GM19025 (cell line): ENCODE results near the gene DELE1.
"Not testable (repeated sequence)": the region's sequence is repeated elsewhere in the genome, so short reads cannot be mapped to it uniquely, and the experiment has no call there.

Experiments used
- ATAC-seq: cut with Tn5 transposase; IDR thresholded peaks from one replicate; pipeline ENCODE4 v1.9.1; 2021; ENCODE audit warnings: mild to moderate bottlenecking, low read depth, moderate library complexity; ENCODE audit not compliant: unreplicated experiment

Gene DELE1

GRCh38 chr5:141883184-141883891, 40.3 kb upstream of the DELE1 start:
- ATAC-seq: no peak

DNA sequence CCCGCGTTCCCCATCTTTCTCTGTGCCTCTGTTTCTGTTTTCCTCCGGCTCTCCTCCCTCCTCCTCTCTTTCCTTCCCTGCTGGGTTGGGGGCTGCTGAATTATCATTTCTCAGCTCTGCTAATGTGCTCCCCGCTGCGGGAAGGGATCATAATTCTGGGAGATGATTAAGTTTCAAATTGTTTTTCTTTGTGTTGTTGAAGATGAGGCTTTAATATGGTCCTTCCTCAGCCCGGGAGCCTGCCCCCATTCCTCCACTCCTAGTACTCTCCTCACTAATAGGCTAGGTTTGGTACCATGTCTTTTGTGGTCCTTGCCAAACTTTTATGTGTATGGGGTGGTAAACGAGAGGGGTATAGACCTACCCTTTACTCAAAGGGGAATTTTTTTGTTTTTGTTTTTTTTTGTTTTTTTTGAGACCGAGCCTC, 39.8 kb upstream of the DELE1 start:
- no peak for ATAC-seq

GRCh38 chr5:141889282-141889871, 34.3 kb upstream of the DELE1 start:
- ATAC-seq: no peak

DNA sequence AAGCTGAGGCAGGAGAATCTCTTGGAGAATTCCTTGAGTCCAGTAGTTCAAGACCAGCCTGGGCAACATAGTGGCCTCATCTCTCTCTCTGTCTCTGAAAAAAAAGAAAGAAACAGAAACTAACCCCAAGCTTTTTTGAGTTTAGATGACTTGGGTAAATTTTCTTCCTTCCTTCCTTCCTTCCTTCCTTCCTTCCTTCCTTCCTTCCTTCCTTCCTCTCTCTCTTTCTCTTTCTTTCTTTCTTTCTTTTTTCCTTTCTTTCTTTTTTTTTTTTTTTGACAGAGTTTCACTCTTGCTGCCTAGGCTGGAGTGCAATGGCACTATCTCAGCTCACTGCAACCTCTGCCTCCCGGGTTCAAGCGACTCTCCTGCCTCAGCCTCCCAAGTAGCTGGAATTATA, 33.2 kb upstream of the DELE1 start:
- not testable (repeated sequence) for ATAC-seq

- ATAC-seq: no peak
These were observed 26.2 kb upstream of the DELE1 start for GRCh38 chr5:141897425-141897824.

GRCh38 chr5:141898448-141899049, 25.1 kb upstream of the DELE1 start:
- ATAC-seq: no peak

DNA sequence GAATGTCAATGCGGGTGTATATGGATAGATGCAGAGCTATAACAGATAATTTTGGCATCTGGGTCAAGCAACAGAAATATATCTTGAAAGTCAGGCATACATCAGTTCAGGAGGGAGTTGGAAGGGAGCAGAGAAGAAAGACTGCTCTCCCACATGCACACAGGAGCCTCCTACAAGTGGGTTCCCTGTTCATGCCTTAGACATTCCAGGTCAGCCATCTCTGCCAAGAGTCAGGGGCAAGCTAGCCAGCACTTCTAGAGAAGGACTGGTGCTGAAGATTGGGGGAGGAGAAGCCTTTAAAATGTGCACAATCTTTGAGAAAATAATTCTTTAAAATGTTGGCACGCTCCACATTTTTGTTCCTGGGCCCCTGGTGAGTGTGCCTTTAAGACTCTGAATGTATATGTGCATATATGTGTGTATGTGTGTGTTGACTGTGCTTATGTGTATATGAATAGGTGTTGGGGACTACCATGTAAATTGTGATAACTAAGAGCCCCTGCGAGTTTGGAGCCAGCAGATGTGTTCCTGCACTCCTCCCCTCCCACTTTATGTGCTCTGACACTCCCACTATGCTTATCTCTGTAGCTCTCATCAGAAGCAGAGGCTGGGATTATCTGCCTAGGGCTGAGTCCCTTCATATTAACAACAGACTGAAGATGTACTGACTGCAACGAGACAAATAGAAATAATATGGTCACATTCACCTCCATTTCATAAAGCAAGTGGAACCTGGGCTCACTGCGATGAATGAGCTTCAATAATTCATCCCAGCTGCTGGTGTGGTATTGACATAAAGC, 21.5 kb upstream of the DELE1 start:
- ATAC-seq: no peak

- ATAC-seq: no peak
These were observed 20.4 kb upstream of the DELE1 start for GRCh38 chr5:141903261-141903660.

GRCh38 chr5:141904551-141904950, 19.1 kb upstream of the DELE1 start:
- ATAC-seq: no peak

DNA sequence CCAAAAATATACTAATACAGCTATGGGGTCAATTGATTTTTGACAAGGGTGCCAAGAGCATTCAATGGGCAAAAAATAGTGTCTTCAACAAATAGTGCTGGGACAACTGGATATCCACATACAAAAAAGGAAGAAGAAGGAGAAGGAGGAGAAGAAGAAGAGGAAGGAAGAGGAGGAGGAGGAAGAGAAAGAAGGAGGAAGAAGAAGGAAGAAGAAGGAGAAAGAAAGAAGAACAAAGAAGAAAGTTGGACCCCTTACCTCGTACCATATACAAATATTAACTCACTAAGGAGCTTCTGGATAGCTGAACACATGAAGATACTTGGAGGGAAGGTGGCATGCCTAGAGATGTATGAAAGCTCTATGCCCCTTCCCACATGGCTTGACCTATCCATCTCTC, 17.2 kb upstream of the DELE1 start:
- ATAC-seq: no peak

DNA sequence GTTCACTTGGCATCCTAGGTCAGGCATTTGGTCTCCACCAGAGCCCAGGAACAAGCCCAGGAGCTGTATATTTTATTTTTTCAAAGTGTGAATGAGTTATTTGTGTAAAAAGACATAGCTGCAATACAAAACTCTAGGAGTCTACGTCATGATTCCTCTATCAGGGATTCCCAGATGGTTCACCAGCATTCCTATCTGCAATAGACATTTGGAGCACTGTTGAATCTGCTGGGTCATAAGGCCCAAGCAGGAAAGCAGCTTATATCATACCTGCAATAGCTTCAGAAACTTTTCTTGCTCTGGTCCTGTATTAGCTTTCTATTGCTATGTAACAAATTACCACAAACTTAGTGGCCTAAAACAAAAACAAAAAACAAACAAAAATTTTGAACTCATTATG, 16.7 kb upstream of the DELE1 start:
- ATAC-seq: no peak

DNA sequence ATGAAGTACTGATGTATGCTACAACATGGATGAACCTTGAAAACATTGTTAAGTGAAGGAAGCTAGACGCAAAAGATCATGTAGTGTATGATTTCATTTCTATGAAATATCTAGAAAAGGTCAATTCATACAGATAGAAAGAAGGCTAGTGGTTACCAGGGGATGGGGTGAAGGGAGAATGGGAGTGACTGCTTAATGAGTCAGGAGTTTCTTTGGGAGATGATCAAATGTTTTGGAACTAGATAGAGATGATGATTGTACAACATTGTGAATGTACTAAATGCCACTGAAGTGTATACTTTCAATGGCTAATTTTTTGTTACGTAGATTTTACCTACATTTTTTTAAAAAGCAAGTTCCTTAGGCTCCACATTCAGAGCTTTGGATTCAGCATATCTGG, 14.9 kb upstream of the DELE1 start:
- no peak for ATAC-seq

GRCh38 chr5:141909212-141909611, 14.5 kb upstream of the DELE1 start:
- ATAC-seq: no peak

DNA sequence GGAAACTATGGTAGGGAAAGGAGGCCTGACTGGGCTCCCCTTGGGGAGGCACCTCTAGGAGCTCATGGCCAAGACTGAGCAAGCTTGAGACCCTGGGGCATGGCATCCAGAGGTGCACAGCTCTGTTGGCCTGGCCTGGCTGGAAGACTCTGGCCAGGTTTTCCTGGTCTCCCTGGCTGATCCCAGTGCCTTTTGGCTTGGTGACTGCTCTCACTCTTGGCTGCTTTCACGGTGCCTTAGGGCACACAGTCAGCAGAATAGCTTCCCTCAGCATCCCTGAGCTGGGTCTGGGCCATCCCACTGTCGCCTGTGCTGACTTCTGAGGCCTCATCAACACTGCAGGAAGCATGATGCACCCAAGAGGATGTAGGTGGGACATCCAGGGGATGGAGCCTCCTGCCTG, 13.4 kb upstream of the DELE1 start:
- no peak for ATAC-seq

DNA sequence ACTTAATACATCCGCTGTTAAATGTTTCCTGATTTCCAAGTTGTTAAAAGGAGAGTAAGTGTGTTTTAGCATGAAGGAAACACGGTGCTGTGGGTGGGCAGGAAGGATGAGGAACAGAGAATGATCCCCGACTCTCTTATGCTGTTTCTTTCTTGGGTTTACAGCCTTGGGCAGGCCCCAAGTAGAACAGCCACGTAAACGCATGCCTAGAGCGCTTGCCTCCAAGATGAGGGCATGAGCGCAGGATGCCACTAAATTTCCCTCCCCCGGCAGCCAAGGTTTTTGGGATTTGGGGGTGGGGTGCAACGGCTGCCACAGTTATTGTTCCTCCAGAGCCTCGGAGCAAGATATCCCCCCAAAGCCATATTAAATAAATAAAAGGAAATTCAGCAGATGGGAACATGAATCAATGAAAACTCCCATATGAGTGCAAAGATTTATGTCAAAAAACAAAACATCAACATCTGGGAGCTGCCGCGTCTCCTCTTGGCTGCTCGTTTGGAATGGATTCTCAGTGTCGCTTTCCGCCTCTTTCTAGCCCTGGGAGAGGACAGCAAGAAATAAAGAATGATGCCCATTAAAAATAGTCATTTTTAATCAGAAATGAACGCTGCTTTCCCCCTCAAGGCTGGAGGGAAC, 10.0 kb upstream of the DELE1 start:
- no peak for ATAC-seq

DNA sequence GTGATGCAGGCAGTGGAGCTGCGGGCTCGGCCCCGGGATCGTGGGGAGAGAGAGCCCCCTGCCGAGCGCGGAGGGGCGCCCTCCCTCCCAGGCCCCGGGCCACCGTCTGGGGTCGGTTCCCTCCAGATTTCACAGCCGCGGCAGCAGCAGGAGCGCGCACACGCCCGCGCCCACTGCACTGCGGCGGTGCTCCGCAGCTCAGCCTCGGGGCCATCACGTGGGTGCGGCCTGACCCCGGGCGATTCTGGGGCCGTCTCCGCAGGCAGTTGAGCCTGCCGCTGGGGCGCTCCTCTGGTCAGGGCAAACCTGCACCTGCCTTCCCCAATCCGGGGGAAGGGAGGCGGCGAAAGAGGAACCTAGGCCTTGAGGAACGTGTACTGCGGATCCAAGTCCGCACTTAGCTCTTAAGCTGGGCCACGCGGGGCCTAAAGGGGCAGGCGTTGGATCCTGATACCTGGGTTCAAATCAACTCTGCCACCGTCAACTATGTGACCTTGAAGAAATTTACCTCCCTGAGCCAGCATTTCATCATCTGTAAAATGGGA, 9.4 kb upstream of the DELE1 start:
- ATAC-seq: peak; percentile 73

DNA sequence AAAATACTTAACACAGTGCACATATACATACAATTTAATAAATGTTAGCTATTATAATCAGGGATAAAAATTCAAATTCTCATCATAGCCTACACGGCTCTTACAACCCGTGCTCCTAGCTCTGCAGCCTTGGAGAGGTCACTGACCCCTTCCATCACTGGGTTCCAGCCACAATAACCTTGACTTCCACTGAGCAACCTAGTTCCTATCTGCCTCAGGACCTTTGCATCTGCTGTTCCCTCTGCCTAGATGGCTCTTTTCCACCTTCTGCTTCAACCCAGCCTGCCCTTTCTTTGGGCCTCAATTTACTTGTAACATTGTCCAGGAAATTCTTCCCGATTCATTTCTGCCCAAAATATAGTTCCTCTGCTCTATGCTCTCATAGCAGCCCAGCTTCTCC, 8.9 kb upstream of the DELE1 start:
- ATAC-seq: no peak

- ATAC-seq: no peak
These were observed 7.8 kb upstream of the DELE1 start for GRCh38 chr5:141915881-141916336.

- no peak for ATAC-seq
These were observed 7.1 kb upstream of the DELE1 start for GRCh38 chr5:141916522-141916921.

GRCh38 chr5:141917760-141918159, 5.9 kb upstream of the DELE1 start:
- no peak for ATAC-seq
